Stimulated activated CD4-positive, alpha-beta T cell treated with anti-CD3 and anti-CD28 coated beads, Interleukin-1b, Interleukin-23, amount 100 ng/mL, for 4 hours (primary cell): ENCODE results near the gene CACNA1G.
A peak's percentile ranks its signal among the peaks of the same experiment; 100 is the strongest.

Source experiments
- DNase-seq, 2 donors: peaks; one replicate each; pipeline ENCODE4 v3.0.0-alpha.2; 2020; ENCODE audit warnings: low read depth in 2 of 2

The CACNA1G gene

GRCh38 chr17:50613007-50613992, 52.8 kb downstream of the CACNA1G start:
- no peak for DNase-seq

- no peak for DNase-seq
Measured at GRCh38 chr17:50614471-50615051, 54.0 kb downstream of the CACNA1G start.

DNA sequence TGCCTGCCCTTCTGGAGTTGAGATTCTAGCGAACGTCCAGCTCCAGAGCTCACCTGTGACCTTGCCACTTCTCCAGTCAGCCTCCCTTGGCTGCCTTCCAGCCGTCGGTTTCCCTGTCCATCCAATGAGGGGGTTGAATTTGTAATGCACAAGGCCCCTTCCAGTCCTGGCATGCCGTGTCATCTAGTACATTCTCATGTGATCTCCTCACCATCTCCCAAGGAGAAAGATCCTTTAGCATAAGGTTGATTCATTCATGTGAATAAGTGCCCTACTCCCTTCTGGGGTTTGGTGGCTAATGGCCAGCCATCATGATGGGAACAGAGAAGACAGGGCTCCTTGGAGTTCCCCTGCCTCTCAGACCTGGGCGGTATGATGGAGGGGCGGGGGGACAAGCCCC, 55.3 kb downstream of the CACNA1G start:
- no peak for DNase-seq

- DNase-seq: no peak
Measured at GRCh38 chr17:50618300-50618699, 57.8 kb downstream of the CACNA1G start.

GRCh38 chr17:50618941-50619340, 58.4 kb downstream of the CACNA1G start:
- no peak for DNase-seq

DNA sequence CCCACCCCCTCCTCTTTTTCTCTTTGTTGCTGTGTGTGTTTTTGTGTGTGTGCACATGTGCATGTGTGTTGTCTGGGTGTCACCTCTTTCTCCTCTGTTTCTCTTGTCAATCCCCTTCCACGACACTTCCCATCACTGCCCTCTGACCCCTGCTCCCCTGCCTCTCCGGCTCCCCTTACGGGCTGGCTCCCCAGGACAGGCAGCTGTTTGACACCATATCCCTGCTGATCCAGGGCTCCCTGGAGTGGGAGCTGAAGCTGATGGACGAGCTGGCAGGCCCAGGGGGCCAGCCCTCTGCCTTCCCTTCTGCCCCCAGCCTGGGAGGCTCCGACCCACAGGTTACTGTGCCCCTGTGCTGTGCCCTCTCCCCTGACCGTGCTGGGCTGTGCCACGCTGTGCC, 59.0 kb downstream of the CACNA1G start:
- no peak for DNase-seq

GRCh38 chr17:50620237-50620636, 59.7 kb downstream of the CACNA1G start:
- DNase-seq: no peak

DNA sequence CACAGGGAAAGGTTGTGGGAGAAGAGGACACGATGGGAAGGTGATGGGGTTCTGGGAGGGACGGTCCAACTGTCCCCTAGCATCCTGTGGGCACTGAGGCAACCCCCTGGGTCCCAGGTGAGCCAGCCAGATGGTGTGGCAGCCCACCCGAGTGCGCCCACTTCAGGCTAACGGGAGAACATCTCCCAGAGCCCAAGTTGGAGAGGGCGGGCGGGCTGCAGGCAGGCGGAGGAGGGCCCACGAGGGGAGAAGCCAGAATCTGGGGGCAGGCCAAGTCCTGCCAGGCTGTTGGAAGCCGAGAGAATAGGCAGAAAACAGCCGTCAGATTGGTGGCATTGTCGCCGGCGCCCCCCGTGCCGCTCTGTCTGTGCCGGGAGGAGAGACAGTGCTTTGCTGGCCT, 60.3 kb downstream of the CACNA1G start:
- DNase-seq: no peak

GRCh38 chr17:50621574-50622031, 61.1 kb downstream of the CACNA1G start:
- no peak for DNase-seq

GRCh38 chr17:50624321-50624934, 63.9 kb downstream of the CACNA1G start:
- no peak for DNase-seq

DNA sequence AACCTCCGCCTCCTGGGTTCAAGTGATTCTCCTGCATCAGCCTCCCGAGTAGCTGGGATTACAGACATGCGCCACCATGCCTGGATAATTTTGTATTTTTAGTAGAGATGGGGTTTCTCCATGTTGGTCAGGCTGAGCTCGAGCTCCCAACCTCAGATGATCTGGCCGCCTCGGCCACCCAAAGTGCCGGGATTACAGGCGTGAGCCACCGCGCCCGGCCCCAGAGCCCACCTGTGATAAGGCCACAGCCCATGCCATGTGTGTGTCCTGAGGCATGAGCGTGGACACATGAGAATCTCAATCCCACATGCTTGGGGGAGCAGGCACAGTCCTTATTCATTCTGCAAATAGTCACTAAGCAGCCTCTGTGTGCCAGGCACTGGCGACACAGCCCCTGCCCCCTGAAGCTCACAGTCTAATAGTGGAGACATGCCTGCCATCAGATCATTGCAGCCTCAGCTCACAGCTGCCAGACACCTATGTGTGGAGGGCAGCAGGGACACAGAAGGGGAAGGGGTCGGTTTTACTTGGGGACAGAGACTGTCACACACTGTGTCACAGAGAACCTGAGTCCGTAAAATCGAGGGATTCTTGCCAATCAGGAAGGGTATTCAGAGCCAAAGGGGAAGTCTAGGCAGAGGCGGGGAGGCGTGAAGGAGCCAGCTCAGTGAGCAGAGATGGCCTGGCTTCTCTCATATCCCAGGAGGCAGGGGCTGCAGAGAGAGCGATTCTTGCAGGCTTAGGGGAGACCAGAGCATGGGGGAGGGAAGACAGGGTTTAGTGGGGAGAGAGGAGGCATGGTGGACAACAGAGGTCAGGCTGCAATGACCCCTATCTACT, 64.7 kb downstream of the CACNA1G start:
- no peak for DNase-seq

DNA sequence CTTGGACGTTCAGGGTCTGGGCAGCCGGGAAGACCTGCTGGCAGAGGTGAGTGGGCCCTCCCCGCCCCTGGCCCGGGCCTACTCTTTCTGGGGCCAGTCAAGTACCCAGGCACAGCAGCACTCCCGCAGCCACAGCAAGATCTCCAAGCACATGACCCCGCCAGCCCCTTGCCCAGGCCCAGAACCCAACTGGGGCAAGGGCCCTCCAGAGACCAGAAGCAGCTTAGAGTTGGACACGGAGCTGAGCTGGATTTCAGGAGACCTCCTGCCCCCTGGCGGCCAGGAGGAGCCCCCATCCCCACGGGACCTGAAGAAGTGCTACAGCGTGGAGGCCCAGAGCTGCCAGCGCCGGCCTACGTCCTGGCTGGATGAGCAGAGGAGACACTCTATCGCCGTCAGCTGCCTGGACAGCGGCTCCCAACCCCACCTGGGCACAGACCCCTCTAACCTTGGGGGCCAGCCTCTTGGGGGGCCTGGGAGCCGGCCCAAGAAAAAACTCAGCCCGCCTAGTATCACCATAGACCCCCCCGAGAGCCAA, 65.6 kb downstream of the CACNA1G start:
- DNase-seq: peak; percentile 55 to 56

DNA sequence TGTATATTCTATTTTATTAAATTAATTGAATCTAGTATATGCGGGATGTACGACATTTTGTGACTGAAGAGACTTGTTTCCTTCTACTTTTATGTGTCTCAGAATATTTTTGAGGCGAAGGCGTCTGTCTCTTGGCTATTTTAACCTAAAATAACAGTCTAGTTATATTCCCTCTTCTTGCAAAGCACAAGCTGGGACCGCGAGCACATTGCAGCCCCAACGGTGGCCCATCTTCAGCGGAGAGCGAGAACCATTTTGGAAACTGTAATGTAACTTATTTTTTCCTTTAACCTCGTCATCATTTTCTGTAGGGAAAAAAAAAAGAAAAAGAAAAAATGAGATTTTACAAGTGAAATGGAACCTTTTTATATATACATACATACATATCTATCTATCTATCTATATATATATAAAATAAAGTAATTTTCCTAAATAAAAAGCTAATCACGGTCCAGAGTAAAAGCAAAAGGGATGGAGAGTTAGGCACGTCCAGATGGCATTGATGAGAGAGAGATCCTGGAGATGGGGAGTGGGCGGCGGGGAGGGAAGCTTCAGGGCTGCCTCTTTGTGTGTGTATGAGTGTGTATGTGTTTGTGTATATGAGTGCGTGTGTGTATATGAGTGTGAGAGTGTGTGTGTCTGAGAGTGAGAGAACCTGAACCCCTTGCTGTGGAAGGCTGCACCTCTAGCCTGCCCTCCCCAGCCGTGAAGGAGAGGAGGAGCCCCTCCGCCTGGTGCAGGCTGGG, 66.7 kb downstream of the CACNA1G start:
- no peak for DNase-seq

GRCh38 chr17:50627782-50628601, 67.5 kb downstream of the CACNA1G start:
- DNase-seq: no peak

GRCh38 chr17:50629902-50630301, 69.4 kb downstream of the CACNA1G start:
- DNase-seq: no peak

- DNase-seq: peak; percentile 44 to 59
Measured at GRCh38 chr17:50630524-50631194, 70.1 kb downstream of the CACNA1G start.

- no peak for DNase-seq
Measured at GRCh38 chr17:50631195-50631907, 70.8 kb downstream of the CACNA1G start.

GRCh38 chr17:50631908-50632571, 71.5 kb downstream of the CACNA1G start:
- DNase-seq: no peak
